Erythroblast (primary cell): ENCODE measurements around the gene TTC33.

Source experiments
- GATA1 ChIP-seq: IDR thresholded peaks from 2 replicates; pipeline ENCODE4 v1.6.1; 2011; ENCODE audit warnings: low read depth, mild to moderate bottlenecking, control low read depth, low read length, moderate library complexity
- POLR2A ChIP-seq: IDR thresholded peaks from 2 replicates; pipeline ENCODE4 v1.6.1; 2011; ENCODE audit warnings: mild to moderate bottlenecking, low read length

DNA sequence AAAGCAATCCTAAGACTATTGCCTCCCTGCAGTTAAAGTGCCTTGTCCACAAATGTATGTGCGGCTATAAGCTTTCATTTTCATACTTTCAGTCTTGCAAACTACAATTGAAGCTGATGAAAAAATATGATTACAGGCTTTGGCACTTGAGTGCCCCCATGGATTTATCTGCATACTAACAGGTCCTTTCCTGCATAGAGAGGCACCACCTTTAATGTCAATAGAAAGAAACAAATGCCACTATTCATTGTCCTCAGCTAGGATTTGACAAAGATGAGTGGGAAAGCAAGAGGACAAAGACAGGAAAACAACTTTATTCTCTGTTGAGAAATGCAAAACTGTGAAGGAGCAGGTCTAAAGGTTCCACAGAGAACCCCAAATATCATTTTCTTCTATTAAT, 201.7 kb downstream of the TTC33 start:
- TF ChIP-seq POLR2A (no peak), GATA1 (no peak)
